GM12892 (cell line): ENCODE results near the gene MAP3K2.

Experiments
- POLR2A ChIP-seq: IDR thresholded peaks from 2 replicates; pipeline ENCODE4 v1.6.1; 2011; ENCODE audit warnings: low read depth, low read length, control low read depth
- POLR2AphosphoS5 ChIP-seq: IDR thresholded peaks from 2 replicates; pipeline ENCODE4 v1.6.1; 2011; ENCODE audit warnings: low read depth, low read length, control low read depth
- TAF1 ChIP-seq: IDR thresholded peaks from 2 replicates; pipeline ENCODE4 v1.6.1; 2011; ENCODE audit warnings: low read depth, mild to moderate bottlenecking, control low read depth, low read length, borderline replicate concordance

GRCh38 chr2:127256381-127256780 lies 131.4 kb downstream of the MAP3K2 start:
- TF ChIP-seq POLR2AphosphoS5 = no peak
- TF ChIP-seq TAF1 = no peak
- no peak; the same call in 1 of the 2 replicates for TF ChIP-seq POLR2A
